Measurements from ENCODE around the gene CENPQ. TPM values are rescaled to one million over a fixed set of nuclear protein-coding genes. Genes with fewer than 3 reads are reported as not detected.

CENPQ gene
- total RNA-seq, 1 experiment from 2014 or later: 5.5 TPM

DNA sequence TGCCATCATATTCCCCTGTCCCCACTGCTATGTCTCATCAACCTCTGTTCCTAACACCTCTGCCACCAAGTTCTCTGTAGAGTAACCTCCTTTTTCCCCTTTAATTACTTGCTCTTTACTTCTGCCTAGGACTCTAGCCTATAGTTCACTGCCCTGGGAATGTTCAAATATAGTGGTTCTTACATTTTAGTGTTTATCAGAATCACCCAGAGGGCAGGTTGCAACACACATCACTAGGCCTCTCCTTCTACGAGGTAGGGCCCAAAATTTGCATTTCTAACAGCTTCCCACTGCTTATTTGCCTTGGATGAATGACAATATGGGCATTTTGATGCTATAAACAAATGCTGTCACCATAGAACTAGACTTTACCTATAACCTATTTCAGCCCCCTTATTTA is 64.2 kb downstream of the CENPQ start:
- no peaks in the 10 kb centered on the region for H3K9me3 ChIP-seq (ENCODE audit: control insufficient read depth, insufficient read depth, low read depth, low read length)
- DNase-seq (ENCODE audit: low read depth, low spot score) (no peak), ATAC-seq (no peak)
- TF ChIP-seq, protein P1, sequence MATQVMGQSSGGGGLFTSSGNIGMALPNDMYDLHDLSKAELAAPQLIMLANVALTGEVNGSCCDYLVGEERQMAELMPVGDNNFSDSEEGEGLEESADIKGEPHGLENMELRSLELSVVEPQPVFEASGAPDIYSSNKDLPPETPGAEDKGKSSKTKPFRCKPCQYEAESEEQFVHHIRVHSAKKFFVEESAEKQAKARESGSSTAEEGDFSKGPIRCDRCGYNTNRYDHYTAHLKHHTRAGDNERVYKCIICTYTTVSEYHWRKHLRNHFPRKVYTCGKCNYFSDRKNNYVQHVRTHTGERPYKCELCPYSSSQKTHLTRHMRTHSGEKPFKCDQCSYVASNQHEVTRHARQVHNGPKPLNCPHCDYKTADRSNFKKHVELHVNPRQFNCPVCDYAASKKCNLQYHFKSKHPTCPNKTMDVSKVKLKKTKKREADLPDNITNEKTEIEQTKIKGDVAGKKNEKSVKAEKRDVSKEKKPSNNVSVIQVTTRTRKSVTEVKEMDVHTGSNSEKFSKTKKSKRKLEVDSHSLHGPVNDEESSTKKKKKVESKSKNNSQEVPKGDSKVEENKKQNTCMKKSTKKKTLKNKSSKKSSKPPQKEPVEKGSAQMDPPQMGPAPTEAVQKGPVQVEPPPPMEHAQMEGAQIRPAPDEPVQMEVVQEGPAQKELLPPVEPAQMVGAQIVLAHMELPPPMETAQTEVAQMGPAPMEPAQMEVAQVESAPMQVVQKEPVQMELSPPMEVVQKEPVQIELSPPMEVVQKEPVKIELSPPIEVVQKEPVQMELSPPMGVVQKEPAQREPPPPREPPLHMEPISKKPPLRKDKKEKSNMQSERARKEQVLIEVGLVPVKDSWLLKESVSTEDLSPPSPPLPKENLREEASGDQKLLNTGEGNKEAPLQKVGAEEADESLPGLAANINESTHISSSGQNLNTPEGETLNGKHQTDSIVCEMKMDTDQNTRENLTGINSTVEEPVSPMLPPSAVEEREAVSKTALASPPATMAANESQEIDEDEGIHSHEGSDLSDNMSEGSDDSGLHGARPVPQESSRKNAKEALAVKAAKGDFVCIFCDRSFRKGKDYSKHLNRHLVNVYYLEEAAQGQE (IDR thresholded peaks at IDR 0.05; ENCODE audit: insufficient read depth in 1 of 2, low read depth in 2 of 2, low read length in 1 of 2): no peak
- no peak for TF ChIP-seq TCF7L2 (IDR thresholded peaks at IDR 0.05; ENCODE audit: low read depth, low read length)
- no peak for TF ChIP-seq SIN3A (IDR thresholded peaks at IDR 0.05; ENCODE audit: borderline replicate concordance, insufficient read depth, low read depth, low read length)
- TF ChIP-seq, protein P2, sequence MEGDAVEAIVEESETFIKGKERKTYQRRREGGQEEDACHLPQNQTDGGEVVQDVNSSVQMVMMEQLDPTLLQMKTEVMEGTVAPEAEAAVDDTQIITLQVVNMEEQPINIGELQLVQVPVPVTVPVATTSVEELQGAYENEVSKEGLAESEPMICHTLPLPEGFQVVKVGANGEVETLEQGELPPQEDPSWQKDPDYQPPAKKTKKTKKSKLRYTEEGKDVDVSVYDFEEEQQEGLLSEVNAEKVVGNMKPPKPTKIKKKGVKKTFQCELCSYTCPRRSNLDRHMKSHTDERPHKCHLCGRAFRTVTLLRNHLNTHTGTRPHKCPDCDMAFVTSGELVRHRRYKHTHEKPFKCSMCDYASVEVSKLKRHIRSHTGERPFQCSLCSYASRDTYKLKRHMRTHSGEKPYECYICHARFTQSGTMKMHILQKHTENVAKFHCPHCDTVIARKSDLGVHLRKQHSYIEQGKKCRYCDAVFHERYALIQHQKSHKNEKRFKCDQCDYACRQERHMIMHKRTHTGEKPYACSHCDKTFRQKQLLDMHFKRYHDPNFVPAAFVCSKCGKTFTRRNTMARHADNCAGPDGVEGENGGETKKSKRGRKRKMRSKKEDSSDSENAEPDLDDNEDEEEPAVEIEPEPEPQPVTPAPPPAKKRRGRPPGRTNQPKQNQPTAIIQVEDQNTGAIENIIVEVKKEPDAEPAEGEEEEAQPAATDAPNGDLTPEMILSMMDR (IDR thresholded peaks at IDR 0.05): no peak
- no peak for TF ChIP-seq POLR2AphosphoS5 (IDR thresholded peaks at IDR 0.05; ENCODE audit: low read depth, low read length)
- H3K4me1 ChIP-seq (ENCODE audit: control insufficient read depth, insufficient read depth, low read length): no peaks in the 10 kb centered on the region
- no peak overlapping the region for H3K4me3 ChIP-seq (ENCODE audit: low read depth in 2 of 2, low read length in 2 of 2)
- in situ Hi-C loops (cut with HindIII; ENCODE audit: low pct_unique_long_range_greater_than_20kb, low sequenced_read_pairs): no loop called here
- no TSS peak for BruUV-seq (replicated peaks)
- intact Hi-C loops (cut with micrococcal nuclease; ENCODE audit: unreplicated experiment): no loop called here
- POLR2A ChIA-PET: no interaction called here
- H3K36me3 ChIP-seq (ENCODE audit: control insufficient read depth, insufficient read depth, low read length): no peaks in the 10 kb centered on the region
- no peaks in the 10 kb centered on the region for H3K27me3 ChIP-seq (ENCODE audit: control insufficient read depth, insufficient read depth, low read length)
- H3K27ac ChIP-seq (ENCODE audit: low read length): no peak overlapping the region
- CTCF ChIA-PET: no interaction called here

DNA sequence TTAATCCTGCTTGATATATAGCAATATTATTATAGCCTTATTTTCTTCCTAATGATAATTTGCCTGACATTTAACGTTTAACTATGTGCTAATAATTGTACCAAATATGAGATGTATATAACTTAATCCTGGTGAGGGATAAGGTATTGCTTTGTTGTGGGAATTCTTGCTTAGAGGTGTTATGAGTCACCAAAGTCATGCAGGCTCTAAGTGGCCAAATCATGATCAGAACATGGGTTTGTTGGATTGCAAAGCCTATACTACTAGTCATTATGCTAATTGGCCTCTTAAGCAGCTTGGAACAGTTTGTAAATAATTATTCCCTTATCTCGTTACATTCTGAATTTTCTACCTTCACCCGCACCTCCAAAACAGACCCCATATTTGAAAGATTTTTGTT is 65.4 kb downstream of the CENPQ start:
- Histone ChIP-seq H3K4me3 (ENCODE audit: low read depth in 2 of 2, low read length in 2 of 2) (no peak overlapping the region), H3K27me3 (ENCODE audit: control insufficient read depth, insufficient read depth, low read length) (no peaks in the 10 kb centered on the region), H3K4me1 (ENCODE audit: control insufficient read depth, insufficient read depth, low read length) (no peaks in the 10 kb centered on the region), H3K36me3 (ENCODE audit: control insufficient read depth, insufficient read depth, low read length) (no peaks in the 10 kb centered on the region), H3K9me3 (ENCODE audit: control insufficient read depth, insufficient read depth, low read depth, low read length) (no peaks in the 10 kb centered on the region), H3K27ac (ENCODE audit: low read length) (no peak overlapping the region)
- in situ Hi-C loops (cut with HindIII; ENCODE audit: low pct_unique_long_range_greater_than_20kb, low sequenced_read_pairs) (no loop called here), intact Hi-C loops (cut with micrococcal nuclease; ENCODE audit: unreplicated experiment) (no loop called here)
- ChIA-PET POLR2A (no interaction called here), CTCF (no interaction called here)
- DNase-seq (ENCODE audit: low read depth, low spot score) (no peak), ATAC-seq (no peak)
- no peak for TF ChIP-seq POLR2AphosphoS5 (IDR thresholded peaks at IDR 0.05; ENCODE audit: low read depth, low read length)
- TF ChIP-seq TCF7L2 (IDR thresholded peaks at IDR 0.05; ENCODE audit: low read depth, low read length): no peak
- TF ChIP-seq, protein P1 (IDR thresholded peaks at IDR 0.05; ENCODE audit: insufficient read depth in 1 of 2, low read depth in 2 of 2, low read length in 1 of 2): no peak
- TF ChIP-seq, protein P2 (IDR thresholded peaks at IDR 0.05): no peak
- no peak for TF ChIP-seq SIN3A (IDR thresholded peaks at IDR 0.05; ENCODE audit: borderline replicate concordance, insufficient read depth, low read depth, low read length)
- BruUV-seq (replicated peaks): no TSS peak

Measured in Panc1 (cell line).